Umbilical cord (tissue), 2 donors: ENCODE results near the gene DNASE2B. TPM values are rescaled to one million over a fixed set of nuclear protein-coding genes. Genes with fewer than 3 reads are reported as not detected.
"Not testable (repeated sequence)": the region's sequence is repeated elsewhere in the genome, so short reads cannot be mapped to it uniquely, and the experiment has no call there.

Source experiments
- DNase-seq: peaks from one replicate; pipeline ENCODE4 v3.0.0-alpha.2; 2015; ENCODE audit warnings: low spot score
- total RNA-seq: library from RNA; depleted of rRNA; stranded (reverse); fragments of >200 nt; gene quantifications from one replicate; pipeline ENCODE4 v1.2.3, GENCODE V29; 2014; ENCODE audit warnings: low replicate concordance; ENCODE audit not compliant: insufficient read depth

The DNASE2B gene
- total RNA-seq, 1 donor from 2014 or later, result not detected

DNA sequence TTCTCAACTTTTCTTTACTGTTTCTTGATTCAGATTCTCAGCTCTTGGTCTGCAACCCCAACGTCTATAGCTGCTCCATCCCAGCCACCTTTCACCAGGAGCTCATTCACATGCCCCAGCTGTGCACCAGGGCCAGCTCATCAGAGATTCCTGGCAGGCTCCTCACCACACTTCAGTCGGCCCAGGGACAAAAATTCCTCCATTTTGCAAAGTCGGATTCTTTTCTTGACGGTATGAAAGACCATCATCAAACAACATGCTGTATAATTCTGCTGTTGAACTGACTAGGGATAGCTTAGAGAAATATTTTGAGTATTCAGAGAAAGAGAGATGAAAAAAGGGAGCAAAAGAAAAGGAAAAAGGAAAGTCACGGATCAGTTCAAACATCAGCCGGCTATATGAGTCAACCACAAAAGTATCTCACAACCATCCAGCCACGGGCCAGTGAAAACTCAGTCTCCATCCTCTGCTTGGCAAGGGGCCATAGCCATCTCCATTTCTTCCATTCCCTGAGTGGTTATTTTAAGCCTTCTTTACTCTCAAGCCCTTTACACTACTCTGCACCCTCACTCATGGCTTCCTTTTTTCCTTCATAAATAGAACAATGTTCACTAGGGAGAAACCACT, 14.1 kb downstream of the DNASE2B start:
- DNase-seq, result no peak

DNA sequence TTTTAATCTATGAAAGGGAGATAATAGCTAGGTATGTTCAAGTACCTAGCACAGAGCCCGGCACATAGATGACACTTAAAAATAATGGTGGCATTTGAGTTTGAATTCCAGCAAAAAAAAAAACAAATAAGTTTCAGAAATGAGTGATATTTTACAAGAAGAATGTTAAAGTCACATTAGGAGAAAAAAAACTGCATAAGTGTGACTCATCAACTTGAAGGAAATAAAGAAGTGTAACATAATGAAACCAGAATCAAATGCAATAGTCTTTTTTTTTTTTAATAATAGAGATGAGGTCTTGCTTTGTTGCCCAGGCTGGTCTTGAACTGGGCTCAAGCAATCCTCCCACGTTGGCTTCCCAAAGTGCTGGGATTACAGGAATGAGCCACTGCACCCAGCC, 17.1 kb downstream of the DNASE2B start:
- no peak for DNase-seq

DNA sequence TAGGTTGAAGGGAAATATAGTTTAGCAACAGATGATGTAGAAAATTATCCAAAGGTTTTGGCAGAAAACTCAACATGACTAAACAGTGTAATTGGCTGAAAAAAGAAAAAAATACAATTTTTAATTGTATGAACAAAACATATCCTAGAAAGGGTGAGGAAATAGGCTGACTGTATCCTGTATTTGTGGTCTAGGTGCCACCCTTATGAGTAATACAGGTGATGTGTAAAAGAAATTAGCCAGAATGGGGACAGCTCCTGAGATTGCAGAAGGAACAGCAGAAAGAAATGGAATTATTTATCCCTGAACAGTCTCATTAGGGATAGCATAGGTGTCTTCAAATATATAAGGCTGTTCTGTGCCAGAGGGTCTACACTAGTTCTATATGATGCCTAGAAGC, 24.6 kb downstream of the DNASE2B start:
- DNase-seq, result no peak

DNA sequence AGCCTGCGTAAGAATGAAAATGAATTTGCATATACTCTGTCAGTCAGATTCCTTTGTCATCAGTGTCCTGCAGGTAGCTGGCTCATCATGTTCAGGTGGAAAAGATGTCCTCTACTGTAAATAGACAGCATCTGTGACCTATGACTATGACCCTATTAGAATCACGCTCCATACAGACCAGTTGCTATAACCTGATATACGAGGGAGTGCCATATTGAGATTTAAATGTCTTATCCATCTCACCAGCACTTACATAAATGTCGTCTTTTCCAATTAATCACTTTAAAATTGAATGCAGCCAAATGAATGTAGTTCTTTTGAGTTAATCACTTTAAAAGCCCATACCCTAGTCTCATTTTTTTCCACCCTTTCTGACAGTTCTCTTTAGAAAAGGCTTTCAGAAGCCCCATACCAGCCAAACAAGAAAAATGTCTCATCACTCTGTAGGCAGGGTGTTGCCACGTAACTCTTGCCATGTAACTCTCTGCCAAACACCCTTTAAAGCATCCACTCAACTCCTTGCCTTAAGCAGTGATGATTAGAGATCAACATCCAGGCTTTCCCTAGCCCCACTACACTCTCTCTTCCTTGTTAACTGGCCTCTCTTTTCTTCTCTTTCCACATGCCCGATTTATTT, 26.3 kb downstream of the DNASE2B start:
- DNase-seq, result no peak

DNA sequence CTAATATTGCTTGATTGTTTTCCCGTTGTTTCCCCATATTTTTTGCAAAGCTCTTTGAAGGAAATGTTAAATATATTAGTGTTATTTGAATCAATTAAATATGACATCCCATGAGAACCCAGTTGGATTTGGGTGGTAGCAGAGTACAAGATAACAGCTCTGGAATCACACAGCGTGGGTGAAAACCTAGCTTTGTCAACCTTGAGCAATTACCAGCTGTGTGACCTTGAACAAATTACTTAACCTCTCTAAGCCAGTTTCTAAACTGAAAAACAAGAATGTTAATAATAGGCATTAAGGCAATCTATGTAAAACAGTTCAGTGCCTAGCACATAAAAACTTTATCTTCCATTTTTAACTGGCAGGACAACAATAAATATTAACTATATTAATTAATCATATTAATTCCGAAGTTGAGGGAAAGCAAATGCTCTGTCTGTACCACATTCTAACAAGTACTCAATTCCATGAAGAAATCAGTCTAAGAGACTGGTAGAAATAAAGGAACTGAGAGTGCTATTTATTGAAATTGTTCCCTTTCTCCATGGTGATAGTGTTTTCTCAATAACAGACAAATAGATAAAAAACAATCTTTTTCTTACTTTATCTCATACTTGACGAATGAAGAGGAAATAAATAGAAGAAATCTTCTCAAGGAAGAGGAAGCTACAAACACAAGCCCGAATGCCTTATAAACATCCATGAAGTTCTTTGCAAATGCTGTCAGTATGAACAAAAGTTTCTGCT, 27.0 kb downstream of the DNASE2B start:
- DNase-seq, result no peak

DNA sequence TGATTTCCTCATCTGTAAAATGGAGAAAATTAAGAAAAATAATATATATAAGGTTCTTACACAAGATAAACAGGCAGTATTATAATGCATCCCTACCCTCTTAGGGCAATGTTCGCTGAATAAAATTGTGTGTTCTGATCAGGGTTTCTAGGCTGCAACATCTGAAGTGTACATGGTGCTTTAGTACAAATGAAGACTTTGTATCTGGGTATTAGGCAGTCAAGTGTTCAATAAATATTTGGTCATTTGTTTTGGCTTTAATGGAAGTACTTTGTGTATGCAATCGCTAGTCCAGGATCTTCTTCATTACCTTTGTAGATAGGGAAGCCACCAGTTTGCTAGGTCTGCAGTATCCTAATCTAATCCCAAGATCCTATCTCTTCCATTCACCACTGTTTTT, 28.1 kb downstream of the DNASE2B start:
- DNase-seq, result no peak

DNA sequence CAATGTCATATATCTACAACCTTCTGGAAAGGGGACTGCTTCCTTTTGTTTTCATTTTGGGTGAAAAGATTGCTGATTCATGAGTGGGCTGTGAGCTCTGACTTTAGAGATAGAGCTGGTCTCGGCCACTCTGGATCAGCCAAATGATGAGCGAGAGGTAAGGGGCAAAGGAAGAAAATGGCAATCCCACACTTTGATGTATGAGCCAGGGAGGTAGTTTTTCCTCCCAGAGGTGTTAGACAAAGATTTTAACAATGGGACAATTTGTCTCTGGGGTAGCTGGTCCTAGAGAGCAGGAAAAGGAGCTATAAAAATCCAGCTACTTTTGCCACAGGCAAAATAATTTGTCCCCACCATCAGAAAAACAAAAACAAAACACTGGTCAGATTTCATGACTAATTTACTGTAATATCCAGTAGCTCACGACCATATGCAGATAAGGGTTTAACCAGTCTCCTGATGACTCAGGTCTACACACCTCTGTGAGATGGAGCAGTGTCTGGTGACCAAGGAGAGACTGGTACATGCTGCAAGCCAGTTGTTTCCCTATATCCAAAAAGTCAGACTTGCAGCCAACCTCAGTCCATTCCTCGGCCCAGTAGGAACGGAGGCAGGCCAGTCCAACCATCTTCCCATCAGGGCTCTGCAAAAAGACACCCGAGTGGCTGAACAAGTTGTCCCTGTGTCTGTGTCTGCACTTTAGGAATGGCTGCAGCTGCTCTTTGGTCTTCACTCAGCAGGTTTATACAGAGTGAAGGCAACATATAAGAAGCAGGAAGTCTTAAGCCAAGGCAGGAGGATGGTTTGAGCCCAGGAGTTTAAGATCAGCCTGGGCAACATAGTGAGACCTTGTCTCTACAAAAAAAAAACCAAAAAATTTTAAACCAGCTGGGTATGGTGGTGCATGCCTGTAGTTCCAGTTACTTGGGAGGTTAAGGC, 29.2 kb downstream of the DNASE2B start:
- no peak for DNase-seq

DNA sequence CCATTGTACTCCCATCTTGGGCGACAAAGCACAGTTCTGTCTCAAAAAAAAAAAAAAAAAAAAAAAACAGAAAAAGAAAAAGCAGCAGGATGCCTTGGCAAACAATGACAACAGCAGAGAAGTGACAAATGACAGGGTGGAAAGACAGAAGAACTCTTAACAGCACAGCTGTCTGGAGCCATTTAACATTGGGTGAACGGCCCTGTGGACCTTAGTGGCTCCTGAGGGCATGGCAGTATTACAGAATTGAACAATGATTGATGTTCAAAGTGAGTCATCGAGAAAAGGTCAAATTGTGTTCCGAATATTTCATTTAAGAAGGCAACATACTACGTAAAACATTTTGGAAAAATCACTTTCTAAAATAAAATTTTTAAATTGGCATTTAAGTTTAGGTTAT, 30.0 kb downstream of the DNASE2B start:
- DNase-seq, result no peak

DNA sequence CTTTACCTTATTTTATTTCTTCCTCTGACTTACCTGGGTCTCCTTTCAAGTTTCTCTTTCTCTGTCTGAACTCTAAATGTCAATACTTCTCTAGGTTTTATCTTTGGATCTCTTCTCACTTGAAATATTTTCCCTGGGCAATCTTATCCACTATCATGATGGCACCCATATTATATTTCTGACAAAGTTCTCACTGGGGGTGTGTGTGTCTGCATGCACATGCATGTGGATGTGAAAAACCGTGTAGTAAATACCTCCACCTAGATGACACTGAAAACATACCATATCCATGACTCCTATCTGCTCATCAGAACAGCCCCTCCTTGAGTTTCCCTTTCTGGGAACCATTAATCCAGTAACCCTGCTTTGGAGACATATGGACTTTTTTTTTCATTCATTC, 30.9 kb downstream of the DNASE2B start:
- no peak for DNase-seq

DNA sequence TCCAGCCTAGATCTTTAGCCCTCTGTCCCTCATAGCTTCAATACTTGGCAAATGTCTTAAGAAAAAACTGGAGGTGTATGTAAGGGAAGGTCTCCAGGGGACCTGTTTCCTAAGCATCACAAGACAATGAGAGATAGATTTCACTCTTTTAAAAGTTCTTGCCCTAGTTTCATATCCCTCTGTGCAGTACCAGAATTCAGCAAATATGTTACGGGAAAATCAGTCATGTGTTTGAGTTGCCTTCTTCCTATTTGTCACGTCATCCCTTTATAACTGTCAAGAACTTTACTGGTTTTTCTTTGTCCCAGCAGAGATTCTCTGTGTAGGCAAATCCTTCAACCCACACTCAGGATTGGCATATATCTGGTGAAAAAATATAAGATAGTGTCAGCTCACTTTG, 32.3 kb downstream of the DNASE2B start:
- no peak for DNase-seq

DNA sequence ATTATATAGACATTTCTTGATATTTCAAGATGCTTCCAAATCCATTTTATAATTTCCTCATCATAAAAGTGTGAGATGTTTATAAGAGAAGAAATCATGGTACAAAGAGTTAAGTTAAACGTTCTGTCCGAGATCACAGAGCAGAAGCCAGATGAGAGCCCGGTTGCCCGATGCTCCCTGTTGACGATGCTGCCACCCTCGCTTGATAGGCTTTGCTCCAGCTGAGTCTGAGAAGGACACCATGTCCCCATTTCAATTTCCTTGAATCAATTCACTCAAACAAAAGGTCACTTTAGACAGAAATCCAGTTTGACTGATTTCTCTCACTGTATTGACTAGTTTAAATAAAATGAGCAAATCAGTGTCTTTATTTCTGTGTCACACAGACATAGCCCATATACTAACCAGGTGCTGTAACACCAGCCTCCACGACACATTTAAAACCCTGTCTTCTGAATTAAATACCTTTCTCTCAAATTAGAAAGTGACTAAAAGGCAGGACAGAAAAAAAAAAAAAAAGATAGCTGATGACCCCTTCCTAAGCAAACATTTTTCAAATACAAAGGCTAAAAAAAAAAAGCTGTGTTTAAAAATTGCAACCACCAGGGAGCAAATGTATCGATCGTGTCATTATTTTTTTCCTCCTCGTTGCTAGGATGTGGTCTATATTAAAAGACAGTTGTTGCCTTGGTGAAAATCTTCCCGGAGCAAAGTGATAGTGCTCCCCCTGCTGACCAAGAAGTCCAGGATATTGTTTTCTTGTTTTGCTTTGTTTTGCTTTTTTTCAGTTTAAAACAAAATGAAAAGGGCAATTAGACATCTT, 35.2 kb downstream of the DNASE2B start:
- peak; percentile 78 for DNase-seq

DNA sequence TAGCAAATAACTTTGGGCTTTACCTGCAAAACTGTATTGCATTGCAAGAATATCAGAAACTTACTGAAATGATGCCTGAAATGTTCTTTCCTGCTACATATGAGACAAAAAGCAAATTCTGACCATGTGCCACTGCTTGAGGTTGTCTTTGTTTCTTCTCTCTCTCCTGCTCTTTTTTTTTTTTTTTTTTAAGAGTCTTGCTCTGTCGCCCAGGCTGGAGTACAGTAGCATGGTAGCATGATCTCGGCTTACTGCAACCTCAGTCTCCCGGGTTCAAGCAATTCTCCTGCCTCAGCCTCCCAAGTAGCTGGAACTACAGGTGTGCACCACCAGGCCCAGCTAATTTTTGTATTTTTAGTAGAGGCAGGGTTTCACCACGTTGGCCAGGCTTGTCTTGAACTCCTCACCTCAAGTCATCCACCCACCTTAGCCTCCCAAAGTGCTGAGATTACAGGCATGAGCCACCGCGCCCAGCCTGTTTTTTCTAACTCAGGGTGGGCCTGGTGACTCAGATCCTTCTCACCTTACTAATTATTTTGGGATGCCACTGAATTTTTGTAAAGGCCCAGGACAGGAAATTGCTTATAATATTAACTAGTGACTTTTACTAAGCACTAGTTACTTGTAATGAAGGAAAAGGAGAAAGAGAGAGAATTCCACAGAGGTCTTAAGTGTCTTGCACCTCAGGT, 35.9 kb downstream of the DNASE2B start:
- DNase-seq, result no peak

DNA sequence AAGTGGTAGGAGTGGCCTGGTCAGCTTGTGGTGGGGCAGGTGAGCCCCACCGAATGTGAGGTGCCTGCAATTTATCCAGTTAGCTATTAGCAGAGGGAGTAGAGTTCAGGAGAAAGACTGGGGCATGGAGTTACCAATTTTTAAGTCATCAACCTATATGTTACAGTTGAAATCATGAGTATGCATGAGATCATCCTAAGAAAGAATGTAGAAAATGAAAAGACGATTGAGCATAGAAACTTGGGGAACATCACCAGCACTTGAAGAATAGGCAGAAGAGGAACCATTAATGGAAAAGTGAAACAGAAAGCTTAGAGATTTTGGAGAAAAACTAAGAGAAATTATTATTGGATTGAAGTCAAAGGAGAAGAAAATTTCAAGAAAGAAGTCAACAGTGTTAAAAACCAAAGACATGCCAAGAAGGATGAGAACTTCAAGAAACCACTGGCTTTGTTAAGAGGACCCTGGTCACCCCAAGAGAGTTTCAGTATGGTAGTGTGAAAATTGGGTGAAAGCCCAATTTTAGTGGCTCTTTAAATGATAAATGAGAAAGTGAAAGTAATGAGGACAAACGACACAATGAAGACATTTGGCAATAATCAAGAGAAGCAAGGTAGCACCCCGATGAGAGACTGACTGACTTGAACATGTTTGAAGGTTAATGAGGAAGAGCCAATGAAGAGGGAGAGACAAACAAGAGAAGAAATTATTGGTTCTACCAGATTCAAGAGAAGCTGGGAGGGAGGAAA, 36.7 kb downstream of the DNASE2B start:
- no peak for DNase-seq

DNA sequence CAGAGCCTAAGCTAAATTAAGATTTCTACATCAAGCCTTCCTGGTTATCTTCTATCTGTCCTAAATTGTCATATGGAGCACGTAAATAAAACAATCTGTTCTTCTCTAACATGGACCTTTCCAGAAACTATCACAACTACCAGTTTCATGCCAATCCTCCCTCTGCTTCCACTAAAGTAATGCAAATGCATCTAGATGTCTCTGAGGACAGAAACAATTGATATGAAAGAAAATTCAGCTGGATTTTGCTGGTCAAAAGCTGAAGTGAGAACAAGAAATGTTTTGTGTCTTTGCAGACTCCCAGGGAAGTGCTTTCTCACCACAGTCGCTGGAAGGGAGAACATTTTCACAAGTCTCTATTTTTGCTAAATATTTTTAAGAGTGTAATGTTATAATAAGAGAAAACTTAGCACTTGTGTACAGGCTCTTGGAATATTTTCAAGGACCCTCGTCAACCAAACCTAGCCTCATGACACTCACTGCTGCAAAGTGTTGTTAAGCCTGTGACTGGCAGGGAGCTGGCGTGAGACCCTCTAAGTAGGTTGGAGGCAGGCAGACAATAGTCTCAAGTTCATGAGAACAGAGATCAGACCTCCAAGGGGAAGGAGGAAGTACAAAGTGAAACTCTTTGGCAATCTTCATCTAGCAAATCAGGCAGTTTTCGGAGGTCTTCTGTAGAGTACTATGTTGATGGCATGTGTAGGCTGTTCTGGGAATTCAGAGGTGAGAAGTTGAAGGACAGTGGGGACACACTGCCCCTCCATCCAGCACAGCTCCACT, 38.8 kb downstream of the DNASE2B start:
- DNase-seq, result no peak

DNA sequence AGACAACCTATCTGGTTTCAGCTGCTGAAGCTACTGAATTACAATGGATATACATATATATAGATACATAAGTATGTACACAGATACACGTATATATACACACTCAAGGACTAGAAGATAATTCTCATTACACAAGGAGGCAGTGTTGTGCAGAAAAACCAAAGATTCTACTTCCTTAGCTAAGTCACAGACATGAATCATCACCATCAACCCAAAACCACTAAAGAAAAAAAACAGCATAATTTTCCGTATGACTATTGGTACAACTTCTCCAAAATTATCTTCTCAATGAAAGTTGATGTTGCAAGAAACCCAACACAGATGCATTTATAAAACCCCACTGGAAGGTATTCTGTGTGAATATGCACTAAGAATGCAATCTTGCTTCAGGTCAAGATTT, 44.0 kb downstream of the DNASE2B start:
- peak; percentile 92 for DNase-seq

DNA sequence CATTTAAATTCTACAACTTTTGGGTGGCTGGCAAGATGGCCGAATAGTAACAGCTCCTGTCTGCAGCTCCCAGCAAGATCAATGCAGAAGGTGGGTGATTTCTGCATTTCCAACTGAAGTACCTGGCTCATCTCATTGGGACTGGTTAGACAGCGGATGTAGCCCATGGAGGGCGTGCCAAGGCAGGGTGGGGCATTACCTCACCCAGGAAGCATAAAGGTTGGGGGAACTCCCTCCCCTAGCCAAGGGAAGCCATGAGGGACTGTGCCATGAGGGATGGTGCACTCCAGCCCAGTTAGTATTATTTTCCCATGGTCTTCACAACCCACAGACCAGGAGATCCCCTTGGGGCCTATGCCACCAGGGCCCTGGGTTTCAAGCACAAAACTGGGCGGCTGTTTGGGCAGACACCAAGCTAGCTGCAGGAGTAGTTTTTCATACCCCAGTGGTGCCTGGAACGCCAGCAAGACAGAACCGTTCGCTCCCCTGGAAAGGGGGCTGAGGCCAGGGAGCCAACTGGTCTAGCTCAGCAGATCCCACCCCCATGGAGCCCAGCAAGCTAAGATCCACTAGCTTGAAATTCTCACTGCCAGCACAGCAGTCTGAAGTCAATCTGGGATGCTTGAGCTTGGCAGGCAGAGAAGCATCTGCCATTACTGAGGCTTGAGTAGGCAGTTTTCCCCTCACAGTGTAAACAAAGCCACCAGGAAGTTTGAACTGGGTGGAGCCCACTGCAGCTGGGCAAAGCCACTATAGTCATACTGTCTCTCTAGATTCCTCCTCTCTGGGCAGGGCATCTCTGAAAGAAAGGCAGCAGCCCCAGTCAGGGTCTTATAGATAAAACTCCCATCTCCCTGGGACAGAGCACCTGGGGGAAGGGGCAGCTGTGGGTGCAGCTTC, 44.7 kb downstream of the DNASE2B start:
- not testable (repeated sequence) for DNase-seq

DNA sequence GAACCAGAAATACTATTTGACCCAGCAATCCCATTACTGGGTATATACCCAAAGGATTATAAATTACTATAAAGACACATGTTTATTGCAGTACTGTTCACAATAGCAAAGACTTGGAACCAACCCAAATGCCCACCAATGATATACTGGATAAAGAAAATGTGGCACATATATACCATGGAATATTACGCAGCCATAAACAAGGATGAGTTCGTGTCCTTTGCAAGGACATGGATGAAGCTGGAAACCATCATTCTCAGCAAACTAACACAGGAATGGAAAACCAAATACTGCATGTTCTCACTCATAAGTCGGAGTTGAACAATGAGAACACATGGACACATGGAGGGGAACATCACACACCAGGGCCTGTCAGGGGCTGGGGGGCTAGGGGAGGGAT, 50.4 kb downstream of the DNASE2B start:
- DNase-seq, result not testable (repeated sequence)

DNA sequence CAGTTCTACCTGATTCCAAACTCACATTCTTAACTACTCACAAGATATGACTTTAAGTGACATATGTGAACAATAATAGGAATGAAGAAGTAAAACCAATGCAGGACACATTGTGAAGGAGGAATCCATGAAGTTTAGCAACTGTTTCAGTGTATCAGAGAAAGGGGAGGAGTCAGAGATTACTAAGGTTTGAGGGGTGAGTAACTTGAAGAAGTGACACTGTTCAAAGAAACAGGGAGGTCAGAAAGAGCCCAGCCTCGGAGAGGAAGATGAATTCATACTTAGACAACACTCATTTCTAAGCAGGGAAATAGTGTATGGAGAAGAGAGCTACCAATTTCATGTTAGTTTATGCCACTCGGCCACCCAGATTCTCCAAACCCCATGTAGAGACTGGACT, 52.6 kb downstream of the DNASE2B start:
- DNase-seq, result no peak
